HepG2 (cell line): ENCODE measurements around the gene SEPTIN11. TPM values are rescaled to one million over a fixed set of nuclear protein-coding genes. Genes with fewer than 3 reads are reported as not detected.

Experiments
- ARID3A ChIP-seq: IDR thresholded peaks from 2 replicates; pipeline ENCODE4 v1.6.1; 2012; ENCODE audit warnings: low read depth, low read length, improper control_type of control experiment
- ATF1 ChIP-seq: IDR thresholded peaks from 2 replicates; pipeline ENCODE4 v1.6.1; 2016; ENCODE audit warnings: mild to moderate bottlenecking, control low read depth
- E2F5 ChIP-seq: sonication (generic); formaldehyde crosslinking; conservative IDR thresholded peaks from 2 replicates; pipeline ENCODE4 v1.4.0; 2020; ENCODE audit warnings: missing genetic modification reagents
- EP300 ChIP-seq, 3 experiments: sonication (generic) in 1 of 3; formaldehyde crosslinking in 1 of 3; IDR thresholded peaks; 2 replicates each; pipeline versions ENCODE4 v1.5.1 to v1.6.1; 2011 to 2020; ENCODE audit warnings: low read depth in 2 of 3, low read length in 2 of 3, borderline replicate concordance in 1 of 3, improper control_type of control experiment in 1 of 3, mild to moderate bottlenecking in 1 of 3, missing genetic modification reagents in 1 of 3, moderate library complexity in 1 of 3
- FOXA3 ChIP-seq: IDR thresholded peaks from 2 replicates; pipeline ENCODE4 v1.6.1; 2016; ENCODE audit warnings: missing genetic modification reagents, missing compliant biosample characterization
- FOXP1 ChIP-seq, 2 experiments: fragments of 450-650 bp in 1 of 2; IDR thresholded peaks; 2 replicates each; pipeline ENCODE4 v1.6.1; 2017 to 2018; ENCODE audit warnings: antibody characterized with exemption in 1 of 2
- GFI1 ChIP-seq: sonication (generic); formaldehyde crosslinking; IDR thresholded peaks from 2 replicates; pipeline ENCODE4 v1.5.0; 2020; ENCODE audit warnings: missing genetic modification reagents, mild to moderate bottlenecking, borderline replicate concordance
- HNRNPUL1 ChIP-seq: fragments of 200-400 bp; formaldehyde crosslinking; IDR thresholded peaks from 2 replicates; pipeline ENCODE4 v1.6.1; 2017; ENCODE audit warnings: low read depth, mild to moderate bottlenecking, low read length, moderate library complexity
- HOXD1 ChIP-seq: sonication (generic); formaldehyde crosslinking; IDR thresholded peaks from 2 replicates; pipeline ENCODE4 v1.5.0; 2020; ENCODE audit warnings: missing genetic modification reagents
- KLF15 ChIP-seq: sonication (generic); formaldehyde crosslinking; IDR thresholded peaks from 2 replicates; pipeline ENCODE4 v1.8.1; 2023; ENCODE audit warnings: borderline replicate concordance, mild to moderate bottlenecking, inconsistent platforms, missing genetic modification reagents, mixed read lengths
- MBNL3 ChIP-seq: fragments of 250-450 bp; sonication (Bioruptor Pico); conservative IDR thresholded peaks from 2 replicates; pipeline ENCODE4 v1.8.0; 2022; ENCODE audit warnings: mild to moderate bottlenecking, inconsistent platforms
- NR2F1 ChIP-seq, 2 experiments: fragments of 450-650 bp in 1 of 2; formaldehyde crosslinking in 1 of 2; IDR thresholded peaks; 2 replicates each; pipeline versions ENCODE4 v1.5.0 to v1.6.1; 2016 to 2020; ENCODE audit warnings: mild to moderate bottlenecking in 1 of 2, missing compliant biosample characterization in 1 of 2, missing genetic modification reagents in 1 of 2, moderate library complexity in 1 of 2
- PHF8 ChIP-seq: sonication (generic); formaldehyde crosslinking; IDR thresholded peaks from 2 replicates; pipeline ENCODE4 v1.5.0; 2020; ENCODE audit warnings: missing genetic modification reagents
- REXO4 ChIP-seq: sonication (generic); formaldehyde crosslinking; IDR thresholded peaks from 2 replicates; pipeline ENCODE4 v1.8.0; 2022; ENCODE audit warnings: missing genetic modification reagents, mild to moderate bottlenecking, borderline replicate concordance
- SUZ12 ChIP-seq: fragments of 150-350 bp; IDR thresholded peaks from 2 replicates; pipeline ENCODE4 v1.6.1; 2014; ENCODE audit warnings: low read depth, low read length
- TRIM24 ChIP-seq: sonication (generic); formaldehyde crosslinking; IDR thresholded peaks from 2 replicates; pipeline ENCODE4 v1.8.0; 2022; ENCODE audit warnings: mild to moderate bottlenecking, missing genetic modification reagents
- ZNF605 ChIP-seq: sonication (generic); formaldehyde crosslinking; IDR thresholded peaks from 2 replicates; pipeline ENCODE4 v1.8.0; 2022; ENCODE audit warnings: mild to moderate bottlenecking, missing genetic modification reagents
- ZNF615 ChIP-seq: sonication (generic); formaldehyde crosslinking; IDR thresholded peaks from 2 replicates; pipeline ENCODE4 v1.5.0; 2020; ENCODE audit warnings: mild to moderate bottlenecking, missing genetic modification reagents, borderline replicate concordance
- ZNF660 ChIP-seq: sonication (generic); formaldehyde crosslinking; IDR thresholded peaks from 2 replicates; pipeline ENCODE4 v1.5.1; 2020; ENCODE audit warnings: mild to moderate bottlenecking, low read depth, missing genetic modification reagents, borderline replicate concordance
- ZNF709 ChIP-seq: sonication (generic); formaldehyde crosslinking; IDR thresholded peaks from 2 replicates; pipeline ENCODE4 v1.5.0; 2020; ENCODE audit warnings: mild to moderate bottlenecking, missing genetic modification reagents
- ZNF780A ChIP-seq: sonication (generic); formaldehyde crosslinking; IDR thresholded peaks from 2 replicates; pipeline ENCODE4 v1.8.0; 2022; ENCODE audit warnings: mild to moderate bottlenecking, missing genetic modification reagents, moderate library complexity
- polyA plus RNA-seq, 8 experiments: library from polyadenylated mRNA; depleted of rRNA in 3 of 8; stranded (reverse) in 7 of 8; unstranded in 1 of 8; fragments of >200 nt; fragmentation: Illumina TruSeq in 4 of 8; extraction: Trizol in 4 of 8; gene quantifications; 2 replicates each; pipeline versions ENCODE4 v1.2.1 to v1.2.3, GENCODE V29; 2011 to 2016; ENCODE audit warnings: low read depth in 4 of 8, missing spikeins in 1 of 8, mixed read lengths in 1 of 8; ENCODE audit not compliant: insufficient read depth in 1 of 8
- total RNA-seq, 5 experiments: library from RNA; depleted of rRNA; stranded (reverse); fragments of >200 nt; fragmentation: Illumina TruSeq; extraction: Trizol; gene quantifications; 2 replicates each; pipeline ENCODE4 v1.2.3, GENCODE V29; 2016; ENCODE audit warnings: low read depth in 1 of 5
- TF ChIP-seq, protein P1 (sequence below): sonication (generic); formaldehyde crosslinking; IDR thresholded peaks from 2 replicates; pipeline ENCODE4 v1.4.0; 2020; ENCODE audit warnings: missing genetic modification reagents
- TF ChIP-seq, protein P2 (sequence below): IDR thresholded peaks from 2 replicates; pipeline ENCODE4 v1.6.1; 2018; ENCODE audit warnings: missing genetic modification reagents, mild to moderate bottlenecking, missing compliant biosample characterization

The SEPTIN11 gene
- total and polyA plus RNA-seq, 2 of the 13 experiments (the other 11 are each of a cell fraction or from before 2014, with no cell fraction given) = 28.9 to 47.3 TPM

DNA sequence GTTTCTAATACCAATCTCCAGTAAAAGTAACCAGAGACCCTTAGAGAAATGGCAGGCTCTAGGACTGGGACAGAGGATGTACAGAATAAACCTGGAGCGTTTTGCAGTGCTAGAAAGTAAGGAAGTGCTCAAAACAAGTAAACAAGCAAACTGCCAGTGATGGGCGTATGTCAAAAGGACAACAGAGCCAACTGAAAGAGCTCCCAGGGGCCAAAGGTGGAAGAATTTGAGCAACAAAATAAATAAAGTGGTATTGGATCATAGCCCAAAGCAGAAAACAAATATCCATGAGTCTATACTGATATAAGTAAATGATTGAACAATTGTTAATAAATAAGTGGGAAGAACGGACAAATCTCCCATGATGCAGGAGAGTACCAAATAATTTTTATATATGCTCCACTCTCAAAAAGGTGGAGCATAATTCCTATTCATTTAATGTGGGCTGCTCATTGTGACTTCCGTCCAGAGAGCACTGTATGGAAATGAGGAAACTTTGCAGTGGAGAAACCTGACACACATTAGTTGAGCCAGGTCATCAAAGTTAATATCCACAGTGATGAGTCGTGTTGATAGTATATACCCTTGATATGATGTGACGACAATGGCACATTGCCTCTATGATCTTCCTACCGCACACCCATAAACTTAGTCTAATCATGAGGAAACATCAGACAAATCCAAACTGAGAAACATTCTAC lies 17.8 kb upstream of the SEPTIN11 start (continued):
- TF ChIP-seq HNRNPUL1 = no peak
- no peak for TF ChIP-seq ZNF709 (CRISPR knock-in tag)
- no peak for TF ChIP-seq SUZ12
- TF ChIP-seq EP300 (IDR thresholded peaks at IDR 0.05; ENCODE audit: low read depth in 2 of 2, low read length in 2 of 2) = 0 out of 4 replicates have a peak, but pooled peaks of 1 of the 2 experiments have one; percentile 7
- no peak for TF ChIP-seq EP300 (CRISPR knock-in tag; IDR thresholded peaks at IDR 0.05; ENCODE audit: borderline replicate concordance)
- TF ChIP-seq, protein P1, sequence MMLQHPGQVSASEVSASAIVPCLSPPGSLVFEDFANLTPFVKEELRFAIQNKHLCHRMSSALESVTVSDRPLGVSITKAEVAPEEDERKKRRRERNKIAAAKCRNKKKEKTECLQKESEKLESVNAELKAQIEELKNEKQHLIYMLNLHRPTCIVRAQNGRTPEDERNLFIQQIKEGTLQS (CRISPR knock-in tag) = no peak
- no peak for TF ChIP-seq ZNF605
- peak in 1 of 2 experiments; percentile 76; a peak in 2 of 4 replicates for TF ChIP-seq NR2F1 (CRISPR knock-in tag; IDR thresholded peaks at IDR 0.05)
- TF ChIP-seq ATF1 (CRISPR knock-in tag) = no peak
- no peak for TF ChIP-seq HOXD1
- TF ChIP-seq ZNF780A = no peak
- TF ChIP-seq MBNL3 (CRISPR knock-in tag) = no peak
- peak; percentile 52 for TF ChIP-seq FOXA3
- TF ChIP-seq ARID3A = 0 out of 2 replicates have a peak, but pooled peaks have one; percentile 40
- TF ChIP-seq REXO4 (CRISPR knock-in tag) = no peak
- TF ChIP-seq KLF15 (CRISPR knock-in tag) = no peak
- no peak for TF ChIP-seq GFI1 (CRISPR knock-in tag)
- TF ChIP-seq ZNF660 (CRISPR knock-in tag) = no peak
- TF ChIP-seq PHF8 (CRISPR knock-in tag) = no peak
- no peak for TF ChIP-seq E2F5 (CRISPR knock-in tag)
- no peak for TF ChIP-seq TRIM24
- TF ChIP-seq ZNF615 = no peak
- TF ChIP-seq, protein P2, sequence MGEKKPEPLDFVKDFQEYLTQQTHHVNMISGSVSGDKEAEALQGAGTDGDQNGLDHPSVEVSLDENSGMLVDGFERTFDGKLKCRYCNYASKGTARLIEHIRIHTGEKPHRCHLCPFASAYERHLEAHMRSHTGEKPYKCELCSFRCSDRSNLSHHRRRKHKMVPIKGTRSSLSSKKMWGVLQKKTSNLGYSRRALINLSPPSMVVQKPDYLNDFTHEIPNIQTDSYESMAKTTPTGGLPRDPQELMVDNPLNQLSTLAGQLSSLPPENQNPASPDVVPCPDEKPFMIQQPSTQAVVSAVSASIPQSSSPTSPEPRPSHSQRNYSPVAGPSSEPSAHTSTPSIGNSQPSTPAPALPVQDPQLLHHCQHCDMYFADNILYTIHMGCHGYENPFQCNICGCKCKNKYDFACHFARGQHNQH (CRISPR knock-in tag) = no peak
- TF ChIP-seq FOXP1 (IDR thresholded peaks at IDR 0.05) = no peak
- peak; percentile 45 for TF ChIP-seq FOXP1 (CRISPR knock-in tag; IDR thresholded peaks at IDR 0.05)
